A673 (cell line): ENCODE results near the gene ITPR1.

ENCODE experiments used
- CTCF ChIP-seq: fragments of 300-800, 200-600 bp; sonication (generic); conservative IDR thresholded peaks from 2 replicates; pipeline ENCODE4 v1.5.1; 2017; ENCODE audit warnings: low read depth, mild to moderate bottlenecking, antibody characterized with exemption, low read length, moderate library complexity, mixed read lengths
- EZH2 ChIP-seq: fragments of 200-600 bp; sonication (generic); IDR thresholded peaks from 2 replicates; pipeline ENCODE4 v1.6.1; 2017; ENCODE audit warnings: borderline replicate concordance, low read depth, mild to moderate bottlenecking, mixed read lengths, antibody characterized with exemption, low read length; ENCODE audit not compliant: poor library complexity, severe bottlenecking

GRCh38 chr3:4729061-4729973 lies 236.2 kb downstream of the ITPR1 start:
- TF ChIP-seq CTCF (no peak), EZH2 (no peak)
